Measurements from ENCODE around the gene MTUS2.
A peak's percentile ranks its signal among the peaks of the same experiment; 100 is the strongest.

The MTUS2 gene

DNA sequence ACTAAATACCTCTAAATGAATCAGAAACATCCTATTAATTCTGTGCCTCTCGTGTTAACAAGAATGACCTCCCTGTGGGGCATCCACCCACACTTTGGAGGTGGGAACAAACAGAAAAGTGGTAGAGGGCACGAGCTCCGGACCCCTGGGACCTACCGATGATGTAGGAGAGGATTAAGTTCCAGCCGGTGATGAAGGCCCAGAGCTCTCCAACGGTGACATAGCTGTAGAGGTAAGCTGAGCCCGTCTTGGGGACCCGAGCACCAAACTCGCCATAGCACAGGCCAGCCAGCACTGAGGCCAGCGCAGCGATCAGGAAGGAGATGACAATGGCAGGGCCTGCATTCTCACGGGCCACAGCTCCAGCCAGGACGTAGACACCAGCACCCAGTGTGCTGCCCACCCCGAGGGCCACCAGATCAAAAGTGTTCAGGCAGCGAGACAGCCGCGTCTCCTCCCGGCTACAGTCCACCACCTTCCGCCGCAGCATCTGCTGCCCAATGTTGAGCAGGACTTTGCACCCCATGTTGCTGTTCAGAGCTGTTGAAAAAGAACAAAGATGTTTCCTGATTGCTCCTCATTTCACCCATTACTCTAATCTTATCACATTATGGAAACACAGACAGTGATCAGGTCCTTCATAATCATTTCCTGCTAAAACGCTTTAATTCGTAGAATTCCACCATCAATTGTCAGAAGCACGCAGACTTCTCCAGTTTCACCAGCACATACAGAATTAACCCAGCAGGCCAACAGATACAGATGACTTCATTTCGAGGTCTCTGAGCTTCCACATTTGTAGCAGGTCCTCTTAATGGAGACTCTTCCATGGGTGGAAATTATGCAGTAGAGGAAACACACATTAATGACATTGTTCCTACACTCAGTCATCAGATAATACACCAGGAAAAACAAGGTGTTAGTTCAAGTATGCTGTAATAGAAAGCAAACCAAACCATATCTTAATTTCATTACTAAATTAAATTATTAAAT, 715.8 kb downstream of the MTUS2 start:
- no peak for TF ChIP-seq POLR2A (IDR thresholded peaks at IDR 0.05; ENCODE audit: low read length)
- TF ChIP-seq GATA1 (IDR thresholded peaks at IDR 0.05; ENCODE audit: low read depth, low read length) = no peak
- DNase-seq = no peak

DNA sequence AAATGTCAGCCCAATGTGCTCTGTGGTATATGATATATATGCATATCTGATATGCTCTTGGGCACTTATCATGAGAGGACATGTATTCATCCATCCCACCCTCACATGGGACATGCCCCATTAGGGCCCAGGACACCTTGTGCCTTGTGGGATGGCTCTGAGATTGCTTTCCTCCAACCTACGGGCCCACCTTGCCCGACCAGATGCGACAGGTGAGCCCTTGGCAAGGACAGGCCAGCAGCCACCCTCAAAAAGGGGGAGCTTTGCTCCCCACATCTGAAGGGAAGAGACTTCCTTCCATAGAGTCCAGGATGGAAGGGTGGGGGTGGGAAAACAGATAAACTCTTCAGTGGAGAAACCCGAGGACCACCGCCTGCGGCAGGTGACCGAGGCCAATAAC, 716.7 kb downstream of the MTUS2 start:
- TF ChIP-seq GATA1 (IDR thresholded peaks at IDR 0.05; ENCODE audit: low read depth, low read length) (no peak), POLR2A (IDR thresholded peaks at IDR 0.05; ENCODE audit: low read length) (no peak)
- no peak for DNase-seq

DNA sequence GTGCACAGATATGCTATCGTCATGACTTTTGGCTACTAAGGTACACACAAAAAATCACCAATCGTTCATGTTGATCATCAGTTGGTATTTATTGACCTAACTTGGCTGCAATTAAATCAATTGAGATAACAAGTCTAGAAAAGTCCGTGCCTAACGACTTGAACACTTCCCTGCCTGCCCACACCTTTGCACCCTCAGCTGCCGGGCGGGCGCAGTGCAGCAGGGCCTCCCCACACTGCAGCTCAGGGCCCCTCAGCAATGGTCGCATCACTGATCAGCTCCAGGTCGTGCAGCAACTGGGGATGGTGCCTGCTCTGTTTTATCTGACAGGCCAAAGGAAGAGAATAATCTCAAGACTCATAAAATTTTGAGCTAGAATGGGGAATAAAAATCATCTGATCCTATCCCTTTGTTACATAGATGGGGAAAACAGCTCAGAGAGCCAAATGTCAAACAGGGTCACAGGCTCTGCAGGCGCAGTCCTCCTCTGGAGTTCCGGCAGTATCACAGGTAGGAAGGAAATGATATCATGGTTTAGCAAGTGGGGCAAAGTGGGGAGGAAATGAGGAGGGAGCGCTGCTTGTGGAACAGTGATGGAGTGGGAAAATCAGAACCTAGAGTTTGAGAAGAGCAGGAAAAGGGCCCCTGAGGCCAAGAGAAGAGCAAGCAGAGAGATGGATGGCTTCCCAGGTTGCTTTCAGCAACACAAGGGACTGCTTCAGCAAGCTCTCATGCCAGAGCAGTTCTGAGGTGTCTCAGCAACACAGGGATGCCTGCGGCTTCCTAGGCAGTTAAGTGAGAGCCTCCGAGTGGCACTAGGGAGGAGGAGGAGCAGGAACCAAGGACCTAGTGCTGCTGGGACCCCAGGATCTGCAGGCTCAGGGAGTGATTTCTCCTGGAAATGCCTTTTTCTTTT, 717.9 kb downstream of the MTUS2 start:
- no peak for DNase-seq
- TF ChIP-seq GATA1 (IDR thresholded peaks at IDR 0.05; ENCODE audit: low read depth, low read length) = no peak
- no peak for TF ChIP-seq POLR2A (IDR thresholded peaks at IDR 0.05; ENCODE audit: low read length)

DNA sequence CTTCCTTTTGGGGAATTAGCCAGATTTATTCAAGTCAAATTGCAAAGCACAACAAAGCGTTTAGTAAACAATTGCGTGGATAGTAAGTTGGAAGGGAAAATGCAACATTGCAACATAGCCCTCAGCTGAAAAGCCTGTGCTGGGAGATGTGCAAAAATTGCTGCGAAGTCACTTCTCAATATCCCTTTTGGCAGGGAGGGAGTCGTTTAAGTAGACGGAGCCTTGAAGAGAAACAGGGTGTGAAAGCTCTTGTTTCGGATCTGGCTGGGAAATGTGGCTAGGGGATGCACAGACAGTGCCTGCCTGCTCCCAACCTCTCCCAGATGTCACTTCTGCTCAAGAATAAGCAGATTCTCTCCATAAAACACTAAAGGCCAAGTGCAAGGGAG, 718.5 kb downstream of the MTUS2 start:
- TF ChIP-seq POLR2A (IDR thresholded peaks at IDR 0.05; ENCODE audit: low read length) (no peak), GATA1 (IDR thresholded peaks at IDR 0.05; ENCODE audit: low read depth, low read length) (no peak)
- DNase-seq = no peak

DNA sequence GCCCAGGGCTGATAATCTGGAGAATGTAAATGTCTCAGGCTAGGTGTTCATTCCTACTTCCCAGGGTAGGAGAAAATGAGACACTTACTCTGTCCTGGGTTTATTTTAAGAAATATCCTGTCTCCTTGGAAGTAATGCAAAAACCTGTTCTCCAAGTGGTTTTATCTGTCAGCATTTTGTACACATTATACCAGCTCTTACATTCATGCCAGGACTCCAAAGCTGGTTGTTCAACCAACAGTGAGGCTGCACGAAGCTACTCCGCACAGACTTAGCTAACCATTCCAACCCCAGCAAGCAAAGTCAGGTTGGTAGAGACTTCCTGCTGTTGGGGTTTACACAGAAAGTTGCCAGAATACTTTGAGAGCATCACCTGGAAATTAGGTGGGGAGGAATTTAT, 719.7 kb downstream of the MTUS2 start:
- DNase-seq = no peak
- TF ChIP-seq GATA1 (IDR thresholded peaks at IDR 0.05; ENCODE audit: low read depth, low read length) (no peak), POLR2A (IDR thresholded peaks at IDR 0.05; ENCODE audit: low read length) (no peak)

DNA sequence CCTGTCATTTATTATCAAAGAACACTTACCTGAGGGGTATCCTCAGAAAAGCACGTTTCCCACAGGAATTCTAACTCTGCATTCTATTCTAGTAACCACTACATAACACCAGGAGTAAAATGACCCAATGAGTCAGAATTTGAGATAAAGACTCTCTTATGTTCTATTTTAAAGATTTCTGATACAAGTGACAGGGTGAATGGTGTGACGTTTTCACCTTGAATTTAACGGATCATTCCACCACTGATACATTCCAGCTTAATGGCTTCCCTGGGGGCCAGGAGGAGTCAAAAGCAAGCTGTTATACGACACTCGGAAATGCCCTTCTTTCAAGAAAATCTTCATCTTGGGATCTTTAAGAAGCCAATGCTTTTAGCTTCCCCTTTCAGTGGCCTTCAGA, 720.2 kb downstream of the MTUS2 start:
- TF ChIP-seq POLR2A (IDR thresholded peaks at IDR 0.05; ENCODE audit: low read length) = no peak
- no peak for TF ChIP-seq GATA1 (IDR thresholded peaks at IDR 0.05; ENCODE audit: low read depth, low read length)
- DNase-seq = no peak

DNA sequence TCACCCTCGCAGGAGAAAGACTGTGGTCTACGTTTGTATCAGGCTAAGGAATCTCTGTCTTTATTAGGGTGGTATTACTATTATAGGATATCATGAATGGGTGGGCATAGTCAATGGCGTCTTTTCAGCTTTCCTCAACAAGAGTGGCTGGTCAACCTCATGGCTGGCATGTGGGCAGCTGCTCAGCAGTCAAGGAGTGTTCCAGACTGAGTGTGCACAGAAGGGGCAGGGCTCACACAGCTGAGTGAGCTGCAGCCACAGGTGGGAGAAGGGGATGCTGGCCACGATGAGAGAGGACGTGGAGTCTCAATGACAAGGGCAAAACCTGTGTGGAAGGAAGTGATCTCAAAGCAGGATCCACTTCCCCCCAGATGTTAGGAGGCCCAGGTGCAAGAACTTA, 720.7 kb downstream of the MTUS2 start:
- no peak for TF ChIP-seq POLR2A (IDR thresholded peaks at IDR 0.05; ENCODE audit: low read length)
- TF ChIP-seq GATA1 (IDR thresholded peaks at IDR 0.05; ENCODE audit: low read depth, low read length) = no peak
- DNase-seq = no peak

DNA sequence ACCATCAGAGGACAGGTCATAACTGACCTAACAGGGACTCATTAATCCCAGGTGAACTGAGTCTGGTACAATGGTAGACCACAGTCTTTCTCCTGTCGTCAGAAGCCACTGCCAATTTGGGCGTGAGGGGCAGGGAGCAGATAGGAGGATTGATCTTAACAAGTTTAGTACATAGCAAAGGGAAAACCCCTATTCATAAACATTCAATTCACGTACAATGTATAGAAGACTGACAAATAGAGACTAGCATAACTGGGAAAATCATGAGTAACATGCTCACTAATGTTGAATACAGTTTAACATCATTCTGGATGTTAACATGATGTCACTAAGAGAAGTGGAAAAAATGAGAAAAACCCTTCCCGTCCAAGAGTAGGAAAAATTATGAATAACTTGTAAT, 721.3 kb downstream of the MTUS2 start:
- TF ChIP-seq POLR2A (IDR thresholded peaks at IDR 0.05; ENCODE audit: low read length) (no peak), GATA1 (IDR thresholded peaks at IDR 0.05; ENCODE audit: low read depth, low read length) (no peak)
- DNase-seq = no peak

DNA sequence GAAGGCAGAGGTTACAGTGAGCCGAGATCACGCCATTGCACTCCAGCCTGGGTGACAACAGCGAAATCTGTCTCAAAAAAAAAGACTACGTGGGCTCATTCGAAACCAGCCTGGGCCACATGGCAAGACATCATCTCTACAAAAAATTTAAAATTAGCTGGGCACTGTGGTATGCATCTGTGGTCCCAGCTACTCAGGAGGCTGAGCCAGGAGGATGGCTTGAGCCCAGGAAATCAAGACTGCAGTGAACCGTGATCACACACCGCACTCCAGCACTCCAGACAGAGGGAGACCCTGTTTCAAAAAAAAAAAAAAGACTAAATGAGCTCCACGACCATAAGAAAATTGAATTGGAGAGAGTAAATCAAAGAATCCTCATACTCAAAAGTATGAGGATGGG, 722.2 kb downstream of the MTUS2 start:
- TF ChIP-seq GATA1 (IDR thresholded peaks at IDR 0.05; ENCODE audit: low read depth, low read length) = no peak
- no peak for TF ChIP-seq POLR2A (IDR thresholded peaks at IDR 0.05; ENCODE audit: low read length)

DNA sequence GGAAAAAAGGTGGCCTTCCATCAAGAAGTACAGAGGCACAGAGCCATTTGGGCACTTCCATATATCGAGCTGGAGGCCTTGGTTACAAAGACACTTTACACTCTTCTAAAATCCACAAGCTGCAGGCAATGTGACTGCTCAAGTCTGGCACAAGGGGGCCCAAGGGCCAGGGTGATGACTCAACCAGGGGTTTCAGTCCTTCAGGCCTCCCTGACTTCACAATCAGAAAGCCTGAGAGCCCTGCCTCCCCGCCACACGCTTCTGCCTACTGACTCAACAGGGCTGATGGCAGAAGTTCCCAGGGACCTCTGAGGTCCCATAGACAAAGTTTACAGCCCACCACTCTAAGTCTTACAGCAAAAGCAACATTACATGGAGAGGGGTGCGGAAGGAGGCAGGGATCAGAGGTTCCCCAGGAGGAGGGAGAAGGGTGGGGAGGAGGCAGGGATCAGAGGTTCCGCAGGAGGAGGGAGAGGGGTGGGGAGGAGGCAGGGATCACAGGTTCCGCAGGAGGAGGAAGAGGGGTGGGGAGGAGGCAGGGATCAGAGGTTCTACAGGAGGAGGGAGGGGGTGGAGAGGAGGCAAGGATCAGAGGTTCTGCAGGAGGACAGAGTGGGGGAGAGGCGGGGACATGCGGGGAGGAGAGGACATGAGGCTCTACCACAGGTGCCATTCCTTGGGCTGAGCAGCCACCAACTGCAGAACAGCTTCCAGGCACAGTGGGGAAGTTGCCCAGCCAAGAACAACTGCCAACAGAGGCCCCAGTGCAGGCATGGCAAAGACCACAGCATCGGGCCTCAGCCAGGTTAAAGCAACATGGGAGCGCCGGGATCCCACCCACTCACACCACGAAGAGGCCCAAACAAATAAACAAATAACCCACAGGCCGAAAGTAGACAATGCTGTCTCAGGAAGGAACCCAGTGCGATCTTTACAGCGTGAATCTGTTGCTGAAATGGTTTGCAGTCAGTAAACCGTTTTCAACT, 723.4 kb downstream of the MTUS2 start:
- TF ChIP-seq GATA1 (IDR thresholded peaks at IDR 0.05; ENCODE audit: low read depth, low read length) (no peak), POLR2A (IDR thresholded peaks at IDR 0.05; ENCODE audit: low read length) (no peak)
- peak; percentile 27 to 44 for DNase-seq

More for the DNA sequence above, 722.2 kb downstream of the MTUS2 start:
- DNase-seq = no peak

DNA sequence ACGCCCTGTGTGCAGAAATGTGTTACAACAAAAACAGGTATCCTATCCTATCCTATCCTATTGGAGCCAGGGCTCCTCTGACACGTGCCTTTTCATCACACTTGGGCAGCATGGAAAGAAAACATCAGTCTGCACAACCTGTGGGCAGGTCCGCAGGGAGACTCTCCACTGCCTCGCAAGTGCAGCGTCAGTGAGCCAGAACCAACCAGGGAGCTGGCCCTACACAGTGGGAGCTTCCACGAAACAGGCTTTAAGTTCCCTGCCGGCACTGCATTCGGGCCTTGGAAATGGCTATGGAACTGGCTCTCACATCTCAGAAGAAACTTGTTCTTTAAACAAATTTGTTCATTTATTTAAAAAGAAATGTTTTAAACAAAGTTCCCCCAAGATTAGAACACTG, 725.8 kb downstream of the MTUS2 start:
- TF ChIP-seq GATA1 (IDR thresholded peaks at IDR 0.05; ENCODE audit: low read depth, low read length) (no peak), POLR2A (IDR thresholded peaks at IDR 0.05; ENCODE audit: low read length) (no peak)
- no peak for DNase-seq

DNA sequence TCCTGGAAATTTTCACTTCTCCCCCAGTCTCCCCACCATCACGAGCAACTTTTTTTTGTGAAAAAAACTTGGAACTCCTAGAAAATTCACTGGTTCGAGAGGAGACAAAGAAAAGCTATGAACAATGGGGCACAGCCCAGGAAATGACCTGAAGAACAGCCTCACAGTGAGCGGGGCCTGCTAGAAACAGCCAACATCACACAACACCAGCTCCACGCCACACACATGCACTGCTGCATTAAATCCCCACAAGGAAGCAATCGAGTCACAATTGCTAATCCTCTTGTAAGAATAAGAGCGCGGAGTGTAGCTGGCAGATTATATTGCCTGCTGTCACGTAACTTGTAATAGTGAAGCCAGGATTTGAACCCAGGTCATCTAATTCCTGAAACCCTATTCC, 726.5 kb downstream of the MTUS2 start:
- no peak for TF ChIP-seq POLR2A (IDR thresholded peaks at IDR 0.05; ENCODE audit: low read length)
- TF ChIP-seq GATA1 (IDR thresholded peaks at IDR 0.05; ENCODE audit: low read depth, low read length) = no peak
- no peak for DNase-seq

DNA sequence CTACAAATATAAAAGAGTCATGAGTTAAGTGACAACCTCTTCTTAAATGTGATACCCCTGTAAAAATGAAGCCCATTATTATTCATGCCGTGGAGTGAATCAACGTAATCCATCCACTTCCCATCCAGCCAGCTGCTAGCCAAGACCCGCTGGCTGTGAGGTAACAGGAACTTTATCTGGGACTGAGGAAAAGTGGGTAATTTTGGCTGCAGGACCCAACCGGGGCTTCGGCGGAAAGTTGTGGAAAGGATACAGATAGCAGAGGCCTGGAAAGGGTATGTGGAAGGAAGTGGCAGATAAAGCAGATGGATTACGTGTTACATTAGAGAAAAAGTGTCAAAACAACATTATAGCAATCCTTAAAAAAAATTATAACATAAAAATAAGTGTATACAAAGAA, 727.0 kb downstream of the MTUS2 start:
- no peak for DNase-seq
- TF ChIP-seq GATA1 (IDR thresholded peaks at IDR 0.05; ENCODE audit: low read depth, low read length) = no peak
- TF ChIP-seq POLR2A (IDR thresholded peaks at IDR 0.05; ENCODE audit: low read length) = no peak

Data from erythroblast (primary cell).